Fibroblast of villous mesenchyme (primary cell): Measurements from ENCODE around the gene GH2. TPM values are rescaled to one million over a fixed set of nuclear protein-coding genes. Genes with fewer than 3 reads are reported as not detected.

Experiments
- DNase-seq: peaks from one replicate; pipeline ENCODE4 v3.0.0-alpha.2; 2010; ENCODE audit warnings: low read depth
- H3K4me3 ChIP-seq: 2 replicates; pipeline ENCODE4 v1.5.1; 2011; ENCODE audit warnings: low read depth, mild to moderate bottlenecking, low read length
- total RNA-seq: library from RNA; depleted of rRNA; stranded (reverse); fragments of >200 nt; gene quantifications from 2 replicates; pipeline ENCODE4 v1.2.3, GENCODE V29; 2012
- TF ChIP-seq, protein P1 (sequence below): IDR thresholded peaks from 2 replicates; pipeline ENCODE4 v1.5.1; 2012; ENCODE audit warnings: low read depth, mild to moderate bottlenecking, low read length; ENCODE audit not compliant: insufficient read depth

GH2 gene
- total RNA-seq: not detected in 2 replicates

DNA sequence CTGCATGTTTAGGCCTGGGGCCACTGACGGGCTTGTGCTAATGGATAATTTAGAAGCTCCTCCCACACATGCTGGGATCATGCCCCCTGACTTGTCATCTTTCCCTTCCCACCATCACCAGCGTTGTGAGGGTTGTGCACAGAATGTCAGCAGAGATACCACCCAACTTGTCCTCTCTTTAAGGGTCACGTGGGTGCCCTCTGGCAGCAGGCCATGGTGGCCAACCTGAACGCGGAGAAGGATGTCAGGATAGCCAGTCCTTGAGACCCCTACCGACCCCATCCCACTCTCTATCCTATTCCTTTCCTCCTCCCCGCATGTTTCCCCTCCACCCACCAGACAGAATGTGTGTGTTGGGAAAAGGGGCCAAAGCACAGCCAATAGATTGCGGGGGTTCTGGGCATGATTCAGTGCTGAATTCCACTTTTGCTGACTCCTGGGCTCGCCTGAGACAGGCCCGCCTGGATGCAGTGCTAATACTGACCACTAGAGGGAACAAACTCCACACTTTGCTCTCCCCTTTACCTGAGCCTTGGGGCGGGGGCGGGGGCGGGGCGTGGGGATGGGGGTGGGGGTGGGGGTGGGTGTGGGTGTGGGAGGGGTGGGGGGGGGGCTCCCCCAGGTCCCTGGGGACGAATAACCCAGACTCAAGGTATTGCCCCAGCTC, at the start of gene GH2:
TSS of gene GH2 (minus strand) at position 10 of the 667 bp plus-strand sequence. CDS start 143 bp downstream, outside the sequence.
- DNase-seq: peak; percentile 35
- TF ChIP-seq, protein P1, sequence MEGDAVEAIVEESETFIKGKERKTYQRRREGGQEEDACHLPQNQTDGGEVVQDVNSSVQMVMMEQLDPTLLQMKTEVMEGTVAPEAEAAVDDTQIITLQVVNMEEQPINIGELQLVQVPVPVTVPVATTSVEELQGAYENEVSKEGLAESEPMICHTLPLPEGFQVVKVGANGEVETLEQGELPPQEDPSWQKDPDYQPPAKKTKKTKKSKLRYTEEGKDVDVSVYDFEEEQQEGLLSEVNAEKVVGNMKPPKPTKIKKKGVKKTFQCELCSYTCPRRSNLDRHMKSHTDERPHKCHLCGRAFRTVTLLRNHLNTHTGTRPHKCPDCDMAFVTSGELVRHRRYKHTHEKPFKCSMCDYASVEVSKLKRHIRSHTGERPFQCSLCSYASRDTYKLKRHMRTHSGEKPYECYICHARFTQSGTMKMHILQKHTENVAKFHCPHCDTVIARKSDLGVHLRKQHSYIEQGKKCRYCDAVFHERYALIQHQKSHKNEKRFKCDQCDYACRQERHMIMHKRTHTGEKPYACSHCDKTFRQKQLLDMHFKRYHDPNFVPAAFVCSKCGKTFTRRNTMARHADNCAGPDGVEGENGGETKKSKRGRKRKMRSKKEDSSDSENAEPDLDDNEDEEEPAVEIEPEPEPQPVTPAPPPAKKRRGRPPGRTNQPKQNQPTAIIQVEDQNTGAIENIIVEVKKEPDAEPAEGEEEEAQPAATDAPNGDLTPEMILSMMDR: peak; percentile 67
- no peak within 1 kb of the TSS for H3K4me3 ChIP-seq

DNA sequence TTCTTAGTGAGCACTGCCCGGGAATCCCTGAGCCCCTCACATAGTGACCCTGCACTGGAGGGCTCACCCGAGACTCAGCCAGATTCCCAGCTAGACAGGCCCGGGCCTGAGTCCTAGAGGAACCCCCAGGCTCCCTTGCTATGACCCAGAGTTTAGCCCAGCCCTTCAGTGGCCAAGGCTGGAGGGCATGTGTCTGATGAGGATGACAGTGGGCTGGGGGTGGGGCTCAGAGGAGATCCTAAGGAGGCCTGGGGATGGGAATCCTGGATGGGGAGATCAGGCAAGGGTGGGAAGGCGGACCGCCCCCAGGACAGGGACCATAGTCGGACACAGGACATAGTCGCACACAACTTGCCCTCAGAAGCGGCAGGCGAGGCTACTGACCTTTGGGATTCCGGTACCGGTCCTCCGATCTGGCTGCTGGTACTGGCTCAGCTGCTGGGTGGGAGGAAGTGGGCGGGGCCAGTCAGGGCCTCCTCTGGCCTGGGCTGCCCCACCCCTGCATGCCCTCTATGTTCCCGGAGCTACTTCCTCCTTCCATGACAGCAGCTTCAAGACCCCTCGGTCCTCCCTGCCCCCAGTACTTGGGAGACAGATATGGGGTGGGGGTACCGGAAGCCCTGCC, 49.3 kb upstream of the GH2 start:
- DNase-seq: no peak
- H3K4me3 ChIP-seq: no peak overlapping the region
- TF ChIP-seq, protein P1: no peak

DNA sequence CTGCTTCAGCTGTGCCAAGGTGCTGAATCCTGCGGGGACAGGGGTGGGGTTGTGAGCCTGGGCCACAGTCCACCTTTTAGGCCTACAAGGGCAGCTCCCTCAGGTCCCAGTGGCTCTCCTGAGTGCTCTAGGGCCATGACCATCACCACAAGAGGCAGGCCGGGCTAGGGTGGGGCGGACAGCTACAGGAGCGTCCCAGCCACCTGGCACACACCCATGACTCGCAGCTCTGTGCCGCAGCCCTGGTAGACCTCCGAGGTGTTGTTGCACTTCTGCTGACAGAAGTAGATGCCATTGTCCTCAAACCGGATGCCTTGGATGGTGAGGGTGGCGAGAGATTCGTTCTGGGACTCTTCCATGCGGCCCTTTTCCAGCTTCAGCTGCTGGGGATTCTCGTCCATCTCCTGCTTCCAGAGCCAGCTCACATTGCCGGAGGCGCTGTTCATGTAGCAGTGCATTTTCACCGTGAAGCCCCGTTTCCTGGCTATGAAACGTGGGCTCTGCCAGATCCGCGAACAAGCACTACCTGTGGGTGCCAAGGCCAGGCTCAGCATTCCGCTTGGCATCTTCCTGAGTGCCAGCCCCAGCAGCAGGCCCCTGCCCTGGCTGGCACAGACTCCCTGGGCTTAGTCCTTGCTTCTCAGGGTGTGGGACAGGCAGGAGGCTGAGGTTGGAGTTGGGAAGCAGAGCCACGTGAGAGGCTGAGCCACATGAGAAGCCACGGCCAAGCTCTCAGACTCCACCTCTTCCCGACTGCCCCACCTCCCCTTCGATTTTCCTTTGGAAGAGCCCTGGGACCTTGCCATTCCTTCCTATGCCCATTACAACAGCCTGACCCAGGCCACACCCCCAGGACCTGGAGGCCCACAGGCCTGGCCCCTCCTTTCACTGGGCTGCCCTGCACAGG, 48.4 kb upstream of the GH2 start:
- H3K4me3 ChIP-seq: no peak overlapping the region
- DNase-seq: no peak
- TF ChIP-seq, protein P1: no peak

DNA sequence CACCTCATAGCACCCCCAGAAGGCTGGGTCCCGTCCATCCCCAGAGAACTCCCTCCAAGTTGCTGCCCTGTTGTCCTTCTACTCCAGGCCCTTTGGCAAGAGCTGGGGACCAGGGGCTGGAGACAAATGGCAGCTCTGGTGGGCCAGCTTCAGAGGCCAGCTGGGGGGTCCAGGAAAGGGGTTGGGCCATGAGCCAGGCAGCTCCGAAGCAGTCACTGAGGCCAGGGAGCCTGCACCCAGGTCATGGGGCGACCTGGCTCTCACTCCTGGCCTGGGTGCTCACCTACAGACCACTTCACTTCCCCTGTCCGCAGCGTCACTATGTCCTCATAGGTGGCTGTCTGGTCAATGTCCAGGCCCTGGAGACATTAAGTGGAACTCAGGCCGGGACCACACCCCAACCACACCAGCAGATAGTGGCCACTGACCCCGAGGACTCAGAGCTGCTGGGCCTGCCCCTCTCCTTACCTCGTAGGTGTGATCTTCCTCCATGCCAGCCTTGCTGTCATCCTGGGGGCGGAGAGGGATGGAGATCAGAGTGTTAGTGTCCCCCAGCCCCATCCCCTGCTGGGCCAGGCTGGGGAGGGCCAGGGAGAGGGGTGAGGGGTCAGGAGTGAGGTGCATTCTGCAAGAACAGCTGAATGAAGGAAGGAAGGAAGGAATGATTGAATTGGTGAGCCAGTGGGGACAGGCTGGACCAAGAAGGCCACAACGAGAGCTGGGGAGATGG, 47.4 kb upstream of the GH2 start:
- TF ChIP-seq, protein P1: no peak
- no peak for DNase-seq
- no peak overlapping the region for H3K4me3 ChIP-seq

DNA sequence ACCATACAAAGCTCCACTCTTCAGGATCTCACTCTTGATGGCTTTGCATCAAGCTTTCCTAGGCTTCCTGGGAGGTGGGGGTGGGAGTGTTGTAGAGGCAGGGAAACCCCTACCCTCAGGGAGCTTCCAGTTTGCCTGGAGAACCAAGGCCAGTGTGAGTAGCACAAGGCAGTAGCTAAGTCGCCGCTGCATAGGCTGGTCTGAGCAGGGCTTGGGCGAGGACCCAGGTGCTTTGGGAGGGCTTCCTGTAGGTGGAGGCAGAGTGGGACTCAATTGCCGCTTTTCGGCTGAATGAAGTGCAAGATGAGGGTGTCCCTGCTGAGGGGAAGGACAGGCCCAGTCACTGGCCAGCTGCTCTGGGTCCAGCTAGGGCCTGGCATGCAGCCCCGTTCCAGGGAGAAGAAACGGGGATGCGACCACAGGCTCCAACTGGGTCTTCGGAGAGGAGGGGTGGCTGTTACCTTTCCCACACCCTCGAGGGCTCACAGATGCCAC, 46.5 kb upstream of the GH2 start:
- DNase-seq: no peak
- no peak overlapping the region for H3K4me3 ChIP-seq
- TF ChIP-seq, protein P1: no peak

DNA sequence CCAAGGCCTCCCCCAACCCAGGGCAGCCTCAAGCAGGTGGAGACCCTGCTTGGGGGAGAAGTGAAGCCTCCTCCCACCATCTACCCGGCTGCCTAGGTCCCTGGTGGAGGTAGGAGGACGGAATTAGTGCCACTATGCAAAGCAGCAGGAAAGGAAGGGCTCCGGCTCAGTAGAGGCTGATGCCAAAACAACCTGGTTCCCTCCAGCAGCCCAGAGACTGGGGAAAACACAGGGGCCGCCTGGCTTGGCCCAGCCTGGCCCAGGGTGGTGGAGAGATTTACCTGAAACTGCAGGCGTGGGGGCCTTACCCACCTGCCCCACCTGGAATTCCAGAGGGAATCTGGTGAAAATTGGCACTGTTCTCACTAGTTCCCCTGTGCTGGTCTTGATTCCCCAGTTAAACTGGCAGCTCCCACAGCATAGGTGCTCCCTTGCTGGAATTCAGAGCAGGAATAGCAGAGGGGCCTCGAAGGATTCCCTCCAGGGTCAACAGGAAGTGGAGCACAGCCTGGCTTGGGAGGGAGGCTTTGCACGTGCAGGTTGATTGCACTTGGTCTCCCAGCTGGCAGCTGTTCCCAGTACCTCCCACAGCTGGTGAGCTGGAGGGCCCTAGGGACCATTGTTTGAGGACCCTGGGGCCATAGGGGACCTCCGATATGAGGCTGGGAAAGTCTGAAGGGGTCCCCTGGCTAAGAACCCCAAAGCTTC, 45.9 kb upstream of the GH2 start:
- no peak for DNase-seq
- no peak overlapping the region for H3K4me3 ChIP-seq
- TF ChIP-seq, protein P1: no peak
